ENCODE measurements around the gene FAM110A.
"Not testable (repeated sequence)": the region's sequence is repeated elsewhere in the genome, so short reads cannot be mapped to it uniquely, and the experiment has no call there.

The FAM110A gene

DNA sequence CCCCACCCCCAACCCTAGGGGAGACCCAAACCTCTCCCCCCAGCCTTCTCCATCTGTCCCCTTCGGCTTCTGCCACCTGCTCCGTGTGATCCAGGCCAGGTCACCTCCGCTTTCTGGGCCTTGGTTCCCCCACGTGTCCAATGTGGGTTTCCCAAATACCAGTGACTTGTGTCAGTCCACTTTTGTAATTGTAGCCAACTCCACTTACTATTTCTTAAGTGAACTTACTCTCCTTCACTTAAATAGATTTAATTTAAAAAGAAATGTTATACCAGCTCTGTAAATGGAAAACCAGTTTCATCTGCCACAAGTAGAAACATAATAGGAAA lies 10.0 kb upstream of the FAM110A start:
- no peak for DNase-seq (ENCODE audit: low read depth in 2 of 2)

DNA sequence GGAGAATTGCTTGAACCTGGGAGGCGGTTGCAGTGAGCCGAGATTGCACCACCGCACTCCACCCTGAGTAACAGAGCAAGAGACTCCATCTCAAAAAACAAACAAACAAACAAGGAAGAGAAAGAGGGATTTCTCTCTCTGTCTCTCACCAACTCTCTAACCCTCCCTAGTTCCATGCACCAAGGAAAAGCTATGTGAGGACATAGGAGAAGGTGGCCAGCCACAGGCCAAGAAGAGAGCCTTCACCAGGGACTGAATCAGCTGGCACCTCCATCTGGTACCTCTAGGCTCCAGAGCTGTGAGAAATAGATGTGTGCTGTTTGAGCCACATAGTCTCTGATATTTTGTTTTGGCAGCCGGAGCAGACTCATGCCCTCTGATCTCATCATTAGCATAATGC lies 9.0 kb upstream of the FAM110A start:
- DNase-seq (ENCODE audit: low read depth in 2 of 2), result no peak

DNA sequence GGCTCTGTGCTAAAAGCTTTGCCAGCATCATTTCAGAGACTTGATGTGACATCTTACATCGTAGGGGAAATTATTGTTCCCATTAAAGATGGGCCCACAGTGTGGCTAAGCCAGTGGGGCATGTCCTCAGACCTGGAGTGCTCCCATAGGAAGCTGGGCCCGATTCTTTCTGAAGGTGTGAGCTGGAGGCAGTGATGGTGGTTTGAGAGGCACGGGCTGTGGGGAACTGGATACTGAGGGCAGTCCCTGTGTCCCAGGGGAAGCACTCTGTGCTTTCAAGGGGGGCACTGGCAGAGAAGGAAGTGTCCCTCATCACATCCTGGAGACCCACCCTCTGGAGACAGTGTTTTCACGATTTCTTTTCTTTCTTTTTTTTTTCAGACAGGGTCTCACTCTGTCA lies 8.6 kb upstream of the FAM110A start:
- no peak for DNase-seq (ENCODE audit: low read depth in 2 of 2)

- DNase-seq (ENCODE audit: low read depth in 2 of 2), result no peak
Measured at GRCh38 chr20:825710-826421, 7.6 kb upstream of the FAM110A start.

DNA sequence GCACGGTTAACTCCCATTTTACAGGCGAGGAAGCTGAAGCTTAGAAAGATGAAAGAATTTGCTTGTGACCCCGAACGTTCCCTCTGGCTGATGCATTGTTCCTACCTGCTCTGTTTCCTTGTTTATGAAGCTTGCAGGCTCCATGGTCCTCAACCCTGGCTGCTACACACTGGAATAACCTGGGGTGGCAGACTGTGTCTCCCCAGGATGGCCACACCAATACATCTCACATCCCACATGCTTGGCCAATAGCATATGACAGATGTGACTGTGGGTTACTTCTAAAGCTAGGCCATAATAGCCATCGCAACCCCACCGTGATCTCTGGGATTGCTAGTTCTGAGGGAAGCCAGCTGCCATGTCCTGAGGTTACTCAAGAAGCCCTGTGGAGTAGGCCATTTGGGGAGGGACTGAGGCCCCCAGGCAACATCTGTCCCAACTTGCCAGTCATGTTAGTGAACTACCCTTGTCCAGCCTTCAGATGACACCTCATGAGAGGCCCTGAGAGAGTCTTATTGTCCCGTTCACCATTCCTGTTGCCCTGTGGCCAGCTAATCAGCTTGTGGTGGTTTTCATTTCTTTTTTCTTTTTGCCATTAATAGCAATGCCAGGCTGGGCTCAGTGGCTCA lies 6.7 kb upstream of the FAM110A start:
- DNase-seq (ENCODE audit: low read depth in 2 of 2), result no peak

DNA sequence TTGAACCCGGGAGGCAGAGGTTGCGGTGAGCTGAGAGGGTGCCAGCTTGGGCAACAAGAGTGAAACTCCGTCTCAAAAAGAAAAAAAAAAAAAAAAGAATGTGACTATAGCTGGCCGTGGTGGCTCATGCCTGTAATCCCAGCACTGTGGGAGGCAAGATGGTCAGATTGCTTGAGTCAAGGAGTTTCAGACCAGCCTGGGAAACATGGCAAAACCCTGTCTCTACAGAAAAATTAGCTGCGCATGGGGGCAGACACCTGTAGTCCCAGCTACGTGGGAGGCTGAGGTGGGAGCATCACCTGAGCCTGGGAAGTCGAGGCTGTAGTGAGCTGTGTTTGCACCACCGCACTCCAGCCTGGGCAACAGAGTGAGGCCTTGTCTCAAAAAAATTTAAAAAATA lies 5.5 kb upstream of the FAM110A start:
- DNase-seq (ENCODE audit: low read depth in 2 of 2), result not testable (repeated sequence)

- DNase-seq (ENCODE audit: low read depth in 2 of 2), result no peak
Measured at GRCh38 chr20:828987-829386, 4.5 kb upstream of the FAM110A start.

- DNase-seq (ENCODE audit: low read depth in 2 of 2), result no peak
Measured at GRCh38 chr20:829551-829950, 4.0 kb upstream of the FAM110A start.

DNA sequence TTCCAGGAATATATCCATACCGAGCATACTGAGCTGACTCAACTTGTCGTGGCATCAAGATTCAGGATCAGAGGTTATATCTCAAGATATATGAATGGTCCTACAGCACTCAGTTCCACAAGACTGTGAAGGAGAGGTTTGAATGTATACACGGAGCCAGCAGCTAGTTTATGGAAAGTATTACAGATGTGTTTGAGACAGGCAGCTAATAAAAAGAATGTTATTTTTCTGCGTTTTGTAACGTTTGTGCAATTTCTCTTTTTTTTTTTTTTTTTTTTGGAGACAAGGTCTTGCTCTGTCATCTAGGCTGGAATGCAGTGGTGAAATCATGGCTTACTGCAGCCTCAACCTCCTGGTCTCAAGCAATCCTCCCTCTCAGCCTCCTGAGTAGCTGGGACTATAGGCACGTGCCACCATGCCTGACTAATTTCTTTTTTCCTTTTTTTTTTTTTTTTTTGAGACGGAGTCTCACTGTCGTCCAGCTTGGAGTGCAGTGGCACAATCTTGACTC lies 3.4 kb upstream of the FAM110A start:
- DNase-seq (ENCODE audit: low read depth in 2 of 2), result no peak

DNA sequence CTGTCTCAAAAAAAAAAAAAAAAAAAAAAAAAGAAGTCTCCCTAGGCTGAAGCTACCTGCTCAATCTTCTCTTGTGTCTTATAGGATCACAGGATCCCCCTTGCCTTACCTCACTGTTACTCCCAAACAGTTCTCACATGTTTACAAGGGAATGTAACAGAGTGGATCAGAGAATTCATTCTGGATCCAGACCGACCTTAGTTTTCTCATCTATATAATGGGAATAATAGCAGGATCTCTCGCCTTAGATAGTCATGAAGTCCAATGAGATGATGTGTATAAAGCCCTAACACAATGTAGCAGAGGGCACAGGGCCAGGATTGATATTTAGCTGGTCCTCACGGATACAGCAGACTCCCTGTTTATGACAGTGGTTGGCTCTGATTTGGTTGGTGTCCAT lies 2.3 kb upstream of the FAM110A start:
- no peak for DNase-seq (ENCODE audit: low read depth in 2 of 2)

GRCh38 chr20:831956-832355 lies 1.6 kb upstream of the FAM110A start:
- DNase-seq (ENCODE audit: low read depth in 2 of 2), result no peak

DNA sequence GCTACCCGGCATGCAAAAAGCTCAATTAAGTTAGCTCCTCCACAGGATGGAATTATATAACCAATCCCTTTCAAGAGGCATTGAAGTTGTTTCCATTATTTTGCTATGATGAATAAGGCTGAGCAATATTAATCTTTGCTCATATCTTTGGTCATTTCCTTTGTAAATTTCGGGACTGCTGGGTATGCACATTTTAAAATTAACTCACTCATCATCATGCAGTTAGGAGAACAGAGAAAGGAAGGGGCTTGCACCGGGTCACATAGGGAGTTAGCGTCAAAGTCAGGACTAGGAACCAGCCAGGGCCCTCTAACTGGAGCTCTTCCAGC lies 430 bp upstream of the FAM110A start:
- DNase-seq (ENCODE audit: low read depth in 2 of 2), result no peak

DNA sequence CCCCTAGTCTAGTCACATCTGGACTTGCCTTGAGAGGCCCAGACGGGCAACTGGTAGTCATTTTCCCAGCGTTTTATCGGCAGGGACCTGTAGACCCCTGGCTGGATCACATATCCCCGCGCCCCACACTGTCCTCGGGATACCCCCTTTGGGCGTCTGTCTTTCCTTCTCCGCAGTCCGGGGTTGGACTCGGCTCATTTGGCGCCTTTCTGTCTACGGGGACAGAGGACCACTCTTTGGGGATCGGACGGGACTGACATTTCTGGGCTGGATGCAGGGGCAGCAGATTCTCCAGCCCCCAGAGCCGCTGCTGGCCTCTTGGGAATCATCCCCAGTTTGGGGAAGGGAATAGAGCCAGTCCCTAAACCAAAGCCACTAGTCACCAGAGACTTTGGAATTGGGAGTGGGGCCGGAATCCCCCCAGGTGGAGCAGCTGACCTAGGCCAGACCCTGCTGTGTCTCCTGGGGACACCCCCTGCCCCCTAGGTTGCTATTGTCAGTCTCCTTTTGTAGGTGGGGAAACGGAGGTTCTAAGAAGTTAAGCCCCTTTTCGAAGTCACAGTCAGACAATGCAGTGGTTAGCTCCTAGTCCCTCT lies 734 bp downstream of the FAM110A start:
- DNase-seq (ENCODE audit: low read depth in 2 of 2), result no peak

GRCh38 chr20:835608-836045 lies 2.1 kb downstream of the FAM110A start:
- peak; percentile 24 to 30 for DNase-seq (ENCODE audit: low read depth in 2 of 2)

DNA sequence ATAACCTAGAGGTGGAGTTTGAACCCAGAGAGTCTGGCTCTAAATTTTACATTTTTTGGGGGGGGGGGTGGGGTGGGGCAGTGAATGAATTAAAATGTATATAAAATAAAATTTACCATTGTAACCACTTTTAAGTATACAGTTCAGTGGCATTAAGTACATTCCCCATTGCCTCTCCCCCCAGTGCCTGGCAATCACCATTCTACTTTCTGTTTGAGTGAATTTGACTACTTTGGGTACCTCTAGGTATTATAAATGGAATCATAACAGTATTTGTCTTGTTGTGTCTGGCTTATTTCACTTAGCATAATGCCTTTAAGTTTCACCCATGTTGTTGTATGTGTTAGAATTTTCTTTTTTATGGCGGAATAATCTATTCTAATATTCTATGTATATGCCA lies 2.7 kb downstream of the FAM110A start:
- no peak for DNase-seq (ENCODE audit: low read depth in 2 of 2)

DNA sequence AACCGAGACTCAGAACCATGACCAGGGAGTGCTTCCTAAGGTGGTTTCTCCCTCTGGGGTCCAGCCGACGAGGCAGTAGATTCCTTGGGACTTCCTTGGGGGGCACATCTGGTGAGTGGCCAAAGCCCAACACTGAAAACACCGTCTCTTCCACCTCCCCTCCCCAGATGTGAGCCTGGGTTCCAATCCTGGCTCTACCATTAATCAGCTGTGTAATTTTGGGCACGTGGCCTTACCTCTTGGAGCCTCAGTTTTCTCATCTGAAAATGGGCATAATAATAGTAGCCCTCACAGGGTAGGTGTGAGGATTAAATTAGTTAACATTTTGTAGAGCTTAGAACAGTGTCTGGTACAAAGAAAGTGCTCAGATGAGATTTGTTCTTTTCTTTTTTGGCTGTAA lies 5.5 kb downstream of the FAM110A start:
- DNase-seq (ENCODE audit: low read depth in 2 of 2), result no peak

DNA sequence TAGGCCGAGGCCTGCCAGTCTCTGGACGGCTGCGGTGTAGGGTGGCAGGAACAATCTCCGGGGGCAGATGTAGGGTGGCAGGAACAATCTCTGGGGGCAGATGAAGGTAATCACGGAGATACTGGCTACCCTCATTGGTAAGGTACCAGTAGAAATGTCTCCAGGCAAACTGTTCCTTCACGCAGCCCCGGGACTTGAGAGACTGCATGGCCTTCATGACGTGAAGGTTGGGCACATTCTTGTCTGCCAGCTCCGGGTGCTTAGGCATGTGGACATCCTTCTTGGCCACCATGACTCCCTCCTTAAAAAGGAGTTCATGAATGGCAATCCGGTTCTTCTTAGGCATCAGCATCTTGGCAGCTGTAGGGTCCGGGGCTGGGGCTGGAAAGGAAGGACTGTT lies 6.1 kb downstream of the FAM110A start:
- no peak for DNase-seq (ENCODE audit: low read depth in 2 of 2)

DNA sequence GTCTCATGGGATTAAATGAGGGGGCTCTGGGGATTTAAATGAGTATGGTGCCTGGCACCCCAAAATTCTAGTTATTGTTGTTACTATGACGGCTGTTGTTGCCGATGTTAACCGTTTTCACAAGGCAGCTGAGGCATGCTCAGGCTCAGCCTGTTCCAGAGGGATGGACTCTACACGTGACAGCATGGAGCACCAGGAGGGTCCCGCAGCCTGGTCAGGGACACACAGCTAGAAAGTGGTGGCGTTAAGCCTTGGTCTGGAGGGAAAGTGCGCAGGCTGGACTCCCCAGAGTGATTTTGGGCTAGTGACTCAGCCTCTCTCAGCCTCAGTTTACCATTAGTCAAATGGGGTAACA lies 7.0 kb downstream of the FAM110A start:
- no peak for DNase-seq (ENCODE audit: low read depth in 2 of 2)

DNA sequence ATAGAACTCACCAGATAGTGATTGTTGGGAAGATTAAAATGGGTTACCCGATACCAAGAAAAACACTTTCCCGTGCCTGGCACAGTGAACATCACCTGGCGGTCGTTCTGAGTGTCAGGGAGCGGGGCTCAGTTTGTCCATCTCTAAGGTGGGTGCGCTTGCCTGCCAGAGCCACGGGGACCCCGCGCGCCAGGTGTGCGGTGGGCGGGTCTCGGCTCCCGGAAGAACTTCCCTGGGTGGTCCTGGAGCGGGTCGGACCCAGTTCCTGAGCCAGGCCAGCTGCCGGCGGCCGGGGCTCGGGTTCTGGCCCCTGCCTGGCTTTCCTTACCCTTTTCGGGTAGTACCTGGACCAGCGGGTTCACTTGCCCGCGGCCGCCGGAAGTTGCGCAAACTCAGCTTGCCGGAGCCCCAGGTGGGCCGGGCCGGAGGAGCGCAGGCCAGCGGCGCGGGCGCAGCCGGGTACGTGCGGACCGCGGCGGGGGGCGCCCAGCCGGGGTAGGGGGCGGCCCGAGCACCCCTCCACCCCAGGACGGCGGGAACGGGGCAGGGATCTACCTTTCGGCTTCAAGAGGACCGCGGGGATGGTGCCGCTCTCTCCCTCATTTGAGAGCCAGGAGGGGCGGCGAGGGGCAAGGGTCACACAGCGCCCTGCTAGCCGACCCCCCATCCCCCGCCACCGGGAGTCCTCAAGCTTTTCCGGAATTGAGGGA lies 7.5 kb downstream of the FAM110A start:
- DNase-seq (ENCODE audit: low read depth in 2 of 2), result peak in 1 of 2 donors; percentile 15

DNA sequence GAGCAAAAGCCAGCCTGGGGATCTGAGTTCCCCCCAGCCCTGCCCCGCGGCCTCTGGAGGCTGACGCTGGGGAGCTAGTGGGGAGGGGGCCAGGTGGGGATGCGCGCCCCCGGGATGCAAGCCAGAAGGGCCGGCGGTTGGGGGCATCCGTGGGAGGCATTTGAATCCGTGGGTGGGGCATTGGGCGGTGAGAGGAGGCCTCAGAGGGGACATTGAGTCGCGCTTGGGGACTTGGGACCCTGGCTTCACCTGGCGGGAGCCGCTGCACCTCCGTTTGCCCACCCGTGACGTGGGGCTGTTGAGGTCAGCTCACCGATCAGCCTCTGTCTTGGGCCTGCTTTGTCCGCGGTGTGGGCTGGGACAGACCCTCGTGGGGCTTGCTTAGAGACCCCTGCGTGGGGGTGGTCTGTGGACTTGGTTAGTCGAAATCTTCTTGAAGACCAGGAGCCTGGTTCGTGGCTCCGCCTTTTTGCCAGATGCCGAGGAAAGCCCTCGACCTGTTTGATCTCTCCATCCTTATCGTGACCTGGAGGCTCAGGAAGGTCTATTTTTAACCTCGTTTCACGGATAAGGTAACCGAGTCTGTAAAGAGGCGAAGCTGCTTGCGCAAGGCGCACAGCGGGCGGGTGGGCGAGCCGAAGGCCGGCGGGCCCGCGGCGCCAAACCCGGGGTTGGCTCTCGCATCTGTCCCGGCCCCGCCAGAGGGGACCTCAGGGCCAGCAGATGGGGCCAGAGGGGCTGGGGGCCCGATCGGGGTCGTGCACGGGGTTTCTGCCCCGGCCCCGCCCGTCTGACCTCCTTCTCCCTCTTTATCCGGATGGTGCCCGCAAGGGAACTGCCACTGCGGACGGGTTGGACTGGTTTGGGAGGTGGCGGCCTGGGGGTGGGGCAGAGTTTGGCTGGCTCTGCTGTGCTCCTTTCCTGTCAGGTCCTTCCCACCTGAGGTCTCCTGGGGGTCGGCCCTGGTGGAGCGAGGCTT lies 8.3 kb downstream of the FAM110A start:
- no peak for DNase-seq (ENCODE audit: low read depth in 2 of 2)

DNA sequence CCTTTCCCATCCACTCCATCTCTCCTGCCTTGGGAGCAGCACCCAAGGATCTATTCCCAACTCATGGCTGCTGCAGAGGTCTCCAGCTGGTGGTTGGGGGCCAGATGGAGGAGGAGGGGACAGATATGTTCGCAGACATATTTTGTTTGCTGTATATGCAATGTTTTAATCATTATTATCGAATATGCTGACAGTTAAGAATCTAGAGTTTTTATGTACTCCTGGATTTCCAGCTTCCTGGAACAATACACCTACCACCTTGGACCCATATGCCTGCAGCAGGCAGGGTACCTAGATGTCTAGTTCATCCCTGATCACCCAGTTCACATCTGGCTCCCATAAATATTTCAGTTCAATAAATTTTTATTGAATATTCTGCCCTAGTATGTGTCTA lies 9.0 kb downstream of the FAM110A start:
- DNase-seq (ENCODE audit: low read depth in 2 of 2), result no peak

DNA sequence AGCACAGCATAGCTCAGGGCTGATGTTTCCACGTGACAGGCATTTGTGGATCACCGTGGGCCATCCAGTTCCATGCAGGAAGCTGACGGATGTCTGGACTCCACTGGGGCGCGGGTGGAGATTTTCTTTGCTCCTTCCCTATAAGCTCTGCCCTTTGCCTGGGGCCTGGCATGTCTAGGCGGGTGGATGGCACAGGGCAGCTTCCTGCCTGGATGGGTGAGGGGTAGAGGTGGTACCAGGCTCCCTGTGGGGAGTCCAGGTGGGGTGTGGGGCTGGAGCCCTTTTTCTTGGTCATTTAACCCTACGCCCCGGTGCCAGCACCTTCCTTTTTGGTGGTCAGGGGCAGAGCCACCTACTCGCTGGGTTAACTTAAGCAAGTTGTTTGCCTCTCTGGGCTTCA lies 10.4 kb downstream of the FAM110A start:
- no peak for DNase-seq (ENCODE audit: low read depth in 2 of 2)

Measured in stimulated activated CD8-positive, alpha-beta memory T cell treated with anti-CD3 and anti-CD28 coated beads, Interleukin-7, amount 100 ng/mL, for 4 hours (primary cell).